Measurements from ENCODE around the gene ATP8B3. TPM values are rescaled to one million over a fixed set of nuclear protein-coding genes. Genes with fewer than 3 reads are reported as not detected.

The ATP8B3 gene
- total RNA-seq, 1 donor from 2014 or later = 1.9 TPM

- DNase-seq = no peak
Measured at GRCh38 chr19:1816530-1817298, 4.6 kb upstream of the ATP8B3 start.

DNA sequence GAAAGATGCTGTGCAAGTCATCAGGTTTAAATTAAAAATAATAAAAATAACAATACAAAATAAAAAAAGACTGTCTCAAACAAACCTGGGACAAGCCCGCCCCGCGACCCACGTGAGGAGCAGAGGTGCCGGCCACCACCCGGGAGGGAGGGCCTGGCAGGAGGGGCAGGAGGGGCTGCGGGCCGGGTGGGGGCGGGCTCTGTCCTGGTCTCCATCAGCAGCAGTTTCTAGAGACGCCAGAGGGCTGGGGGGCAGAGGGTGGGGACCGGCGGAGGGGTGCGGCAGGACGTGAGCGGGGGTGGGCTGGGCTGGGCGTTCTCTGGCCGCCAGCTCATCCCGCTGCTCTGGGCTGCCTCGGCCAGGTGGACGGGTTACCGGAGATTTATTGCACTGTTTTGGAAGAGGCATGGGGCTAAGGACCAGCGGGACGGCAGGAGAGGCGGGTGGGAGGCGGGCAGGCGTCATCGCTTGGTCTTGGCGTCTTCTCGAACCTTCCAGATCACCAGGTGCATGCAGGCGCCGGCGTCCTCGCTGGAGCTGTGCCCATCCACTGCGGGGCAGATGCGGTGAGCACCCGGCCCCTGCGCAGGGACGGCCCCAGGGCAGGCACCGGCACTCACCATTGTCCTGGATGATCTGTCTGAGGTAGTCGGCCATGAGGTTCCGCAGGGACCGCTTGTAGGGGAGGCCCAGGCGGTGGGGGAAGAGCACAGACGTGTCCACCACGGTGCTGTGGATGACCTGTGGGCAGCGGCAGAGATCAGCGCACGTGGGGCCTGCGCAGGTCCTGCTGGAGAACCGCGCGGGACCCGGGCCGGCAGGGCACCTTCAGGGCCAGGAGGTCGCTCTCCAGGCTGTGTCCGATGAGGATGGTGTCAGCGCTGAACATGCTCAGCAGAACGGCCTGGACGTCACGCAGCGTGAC lies 3.8 kb upstream of the ATP8B3 start:
- DNase-seq = no peak

GRCh38 chr19:1814833-1815604 lies 2.9 kb upstream of the ATP8B3 start:
- no peak for DNase-seq

- no peak for DNase-seq
Measured at GRCh38 chr19:1814391-1814790, 2.3 kb upstream of the ATP8B3 start.

GRCh38 chr19:1813192-1814182 lies 1.4 kb upstream of the ATP8B3 start:
- no peak for DNase-seq

DNA sequence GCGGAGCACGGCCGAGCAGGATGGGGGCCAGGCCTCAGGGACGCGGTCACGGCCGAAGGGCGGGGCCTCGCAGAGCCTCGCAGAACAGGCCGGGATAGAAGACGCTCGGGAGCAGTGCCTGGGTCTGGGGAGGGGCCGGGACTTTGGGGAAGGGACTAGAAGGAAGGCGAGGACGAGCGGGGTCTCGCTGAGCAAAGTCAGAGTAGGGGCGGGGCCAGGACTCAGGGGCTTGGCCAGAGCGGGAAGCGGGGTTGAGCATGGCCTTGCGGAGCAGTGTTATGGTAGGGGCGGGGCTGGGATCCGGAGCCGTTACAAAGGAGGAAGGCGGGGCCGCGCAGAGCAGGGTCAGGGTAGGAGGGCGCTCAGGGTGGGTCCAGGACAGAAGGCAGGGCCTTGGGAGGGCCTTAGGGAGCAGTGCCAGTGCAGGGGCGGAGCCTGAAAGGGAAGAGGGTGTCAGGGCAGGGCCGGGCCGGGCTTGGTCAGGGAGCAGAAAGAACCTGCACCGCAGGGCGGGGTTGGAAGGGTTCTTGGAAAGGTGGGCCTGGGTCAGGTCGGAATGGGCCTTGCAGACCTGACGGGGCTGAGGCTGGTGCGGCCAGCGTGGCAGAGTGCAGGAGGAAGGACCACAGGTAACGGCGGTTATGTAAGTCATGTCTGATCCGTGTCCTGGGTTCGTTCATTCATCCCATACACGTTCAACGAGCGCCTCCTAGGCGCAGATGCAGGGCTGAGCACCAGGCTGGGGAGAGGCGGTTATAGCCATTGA lies 533 bp upstream of the ATP8B3 start:
- DNase-seq = peak; percentile 91

DNA sequence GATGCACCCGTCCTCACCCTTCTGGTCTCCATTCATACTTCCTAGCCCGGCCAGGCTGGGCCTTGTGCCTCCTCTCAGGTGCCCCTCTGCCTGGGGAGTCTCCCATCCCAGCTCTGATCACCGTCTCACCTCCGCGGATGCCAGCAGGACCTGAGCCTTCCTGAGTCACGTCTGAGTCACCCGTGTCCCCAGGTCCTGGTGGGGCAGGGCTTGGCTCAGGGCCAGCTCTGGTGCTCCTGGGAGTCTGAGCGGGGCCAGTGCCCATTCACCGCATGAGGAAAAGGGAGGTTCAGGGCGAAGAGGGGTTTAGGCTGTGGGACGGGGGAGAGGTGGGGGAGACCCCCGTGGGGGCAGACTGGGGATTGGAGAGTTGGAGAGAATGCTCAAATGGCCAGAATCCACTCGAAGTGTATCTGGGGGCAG lies 593 bp downstream of the ATP8B3 start:
- no peak for DNase-seq

DNA sequence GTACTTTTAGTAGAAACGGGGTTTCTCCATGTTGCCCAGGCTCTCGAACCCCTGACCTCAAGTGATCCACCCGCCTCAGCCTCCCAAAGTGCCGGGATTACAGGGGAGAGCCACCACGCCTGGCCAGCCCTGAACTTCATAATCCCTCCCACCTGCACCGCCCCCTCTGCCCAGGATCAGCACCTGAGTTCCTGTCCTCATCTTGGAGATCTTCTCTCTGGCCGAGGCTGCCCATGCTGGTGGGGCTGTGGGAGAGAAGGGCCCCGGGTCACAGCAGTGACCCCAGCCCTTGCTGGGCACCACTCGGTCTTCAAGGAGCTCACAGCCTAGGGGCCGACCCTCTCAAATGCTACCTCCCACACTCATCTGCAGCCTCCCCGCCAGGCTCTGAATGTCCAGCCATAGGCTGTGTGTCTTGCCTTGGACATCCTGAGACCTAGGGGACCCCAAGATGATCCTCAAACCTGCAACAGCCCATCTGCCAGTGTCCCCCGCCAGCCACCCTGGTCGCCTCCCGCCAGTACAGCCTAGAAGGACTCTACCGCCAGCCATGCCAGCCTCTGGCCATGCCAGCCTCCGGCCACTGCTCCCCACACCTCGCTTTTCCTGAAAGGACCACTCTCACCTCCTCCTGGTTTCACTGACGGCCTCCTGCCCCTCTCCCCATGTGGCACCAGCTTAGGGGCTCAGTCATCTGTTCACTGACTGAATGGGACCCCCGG lies 1.5 kb downstream of the ATP8B3 start:
- no peak for DNase-seq

DNA sequence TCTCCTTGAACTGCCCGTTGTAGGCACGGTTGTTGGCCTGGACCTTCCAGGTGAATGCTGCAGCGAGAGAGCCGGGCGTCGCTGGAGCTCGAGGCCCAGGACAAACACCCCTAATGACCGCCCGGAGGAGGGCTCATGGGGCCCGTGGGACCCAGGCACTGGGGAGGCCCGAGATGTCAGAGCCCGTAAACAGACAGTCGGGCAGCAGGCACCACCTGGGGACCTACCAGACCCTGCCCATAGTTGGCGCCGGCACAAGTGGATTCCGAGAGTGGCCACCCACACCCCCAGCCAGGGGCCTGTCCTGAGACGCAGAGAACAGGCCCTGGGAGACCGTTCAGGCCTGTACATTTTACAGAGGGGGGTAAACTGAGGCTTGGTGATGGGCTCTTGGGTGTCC lies 2.4 kb downstream of the ATP8B3 start:
- DNase-seq = no peak

DNA sequence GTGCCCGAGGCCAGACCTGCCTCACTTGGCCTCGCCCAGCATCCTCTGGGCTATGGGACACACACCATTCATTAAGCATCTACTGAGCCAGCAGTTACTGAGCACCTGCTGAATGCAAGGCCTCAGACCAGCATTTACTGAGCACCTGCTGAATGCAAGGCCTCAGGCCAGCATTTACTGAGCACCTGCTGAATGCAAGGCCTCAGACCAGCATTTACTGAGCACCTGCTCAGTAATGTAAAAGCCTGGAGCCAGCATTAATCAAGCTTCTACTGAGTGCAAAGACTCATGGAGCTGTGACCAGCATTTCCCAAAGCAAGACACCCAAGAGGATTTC lies 3.7 kb downstream of the ATP8B3 start:
- DNase-seq = no peak

DNA sequence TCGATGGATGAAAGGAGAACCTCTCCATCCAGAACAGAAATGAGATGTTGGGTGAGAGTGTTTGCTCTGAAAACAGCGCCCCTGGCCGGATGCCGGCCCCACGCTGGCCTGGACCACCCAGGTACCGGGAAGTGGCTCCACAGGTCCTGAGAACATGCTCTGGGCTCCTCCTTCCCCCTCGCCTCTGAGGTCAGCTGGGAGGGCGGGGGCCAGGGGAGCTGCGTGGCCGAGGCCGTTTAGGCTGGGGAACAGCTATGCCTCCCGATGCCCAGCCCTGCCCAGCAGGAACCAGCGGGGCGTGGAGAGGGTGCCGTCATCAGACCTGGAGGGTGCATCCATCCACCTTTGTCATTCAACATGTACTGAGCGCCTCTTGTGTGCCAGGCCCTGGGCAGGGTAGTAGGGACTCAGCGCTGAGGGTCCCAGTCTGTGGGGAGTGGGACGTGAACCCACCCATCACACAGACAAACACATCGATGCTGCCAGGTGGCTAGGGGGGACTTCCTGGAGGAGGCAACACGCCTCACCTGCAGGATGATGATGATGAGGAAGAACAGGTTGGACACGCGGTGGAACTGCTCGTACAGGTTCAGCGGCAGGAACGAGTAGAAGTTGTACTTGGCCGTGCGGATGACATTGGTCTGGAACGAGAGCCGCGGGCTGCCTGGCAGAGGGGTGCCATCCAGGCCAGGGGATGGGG lies 4.2 kb downstream of the ATP8B3 start:
- no peak for DNase-seq

- no peak for DNase-seq
Measured at GRCh38 chr19:1807030-1807694, 4.9 kb downstream of the ATP8B3 start.

DNA sequence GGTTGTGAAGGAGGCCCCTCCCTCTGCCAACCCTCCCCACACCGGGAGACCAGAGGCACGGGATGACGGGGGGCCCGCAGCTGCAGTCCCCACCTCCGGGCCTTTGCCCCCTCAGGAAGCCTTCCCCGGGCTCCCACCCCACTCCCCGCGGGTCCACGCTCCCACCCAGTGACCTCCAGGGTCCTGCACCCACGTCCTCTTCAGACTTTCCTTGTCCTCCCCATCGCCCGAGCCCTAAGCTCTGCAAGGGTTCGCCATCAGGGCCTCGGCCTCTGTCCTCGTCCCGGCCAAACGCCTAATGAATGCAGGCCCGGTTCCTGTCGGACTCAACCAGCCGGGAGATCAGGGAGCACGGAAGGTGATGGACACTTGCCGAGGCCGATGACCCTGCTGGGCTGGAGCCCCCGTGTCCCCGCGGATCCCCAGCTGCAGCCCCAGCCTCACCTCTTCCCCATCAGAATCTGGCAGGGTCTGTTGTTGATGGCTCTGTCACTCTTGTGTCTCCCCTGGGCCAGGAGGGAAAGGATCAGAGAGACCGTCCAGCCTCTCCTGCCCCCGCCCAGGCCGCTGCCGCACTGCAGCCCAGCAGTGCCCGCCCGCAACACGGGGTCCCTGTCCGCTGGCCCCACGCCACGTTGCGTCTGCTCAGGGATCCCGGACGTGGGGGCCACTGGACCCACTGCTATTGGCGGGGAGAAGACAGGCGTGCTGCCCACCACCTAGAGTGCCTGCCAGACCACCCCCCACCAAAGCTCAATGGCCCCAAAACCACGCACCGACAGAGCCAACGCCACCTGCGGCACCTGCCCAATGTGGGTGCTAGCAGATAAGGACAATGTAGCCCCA lies 5.7 kb downstream of the ATP8B3 start:
- no peak for DNase-seq

GRCh38 chr19:1805401-1806183 lies 6.5 kb downstream of the ATP8B3 start:
- DNase-seq = no peak

DNA sequence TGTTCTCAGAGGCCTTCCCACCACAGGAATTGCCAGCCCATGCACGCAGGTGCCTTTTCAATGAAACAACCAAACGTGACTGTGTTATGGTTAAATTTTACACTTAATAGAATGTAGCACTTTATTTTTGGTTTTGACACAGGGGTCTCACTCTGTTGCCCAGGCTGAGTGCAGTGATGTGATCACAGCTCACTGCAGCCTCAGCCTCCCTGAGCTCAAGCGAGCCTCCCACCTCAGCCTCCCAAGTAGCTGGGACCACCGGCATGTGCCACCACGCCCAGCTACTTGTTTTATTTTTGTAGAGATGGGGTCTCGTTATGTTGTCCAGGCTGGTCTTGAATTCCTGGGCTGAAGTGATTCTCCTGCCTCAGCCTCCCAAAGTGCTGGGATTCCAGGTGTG lies 7.2 kb downstream of the ATP8B3 start:
- no peak for DNase-seq

- DNase-seq = no peak
Measured at GRCh38 chr19:1799695-1800342, 12.3 kb downstream of the ATP8B3 start.

Measured in tongue (tissue), 2 donors.